HG03521 (cell line): ENCODE measurements around the gene TPSB2.
"Not testable (repeated sequence)": the region's sequence is repeated elsewhere in the genome, so short reads cannot be mapped to it uniquely, and the experiment has no call there.

Source experiments
- ATAC-seq: cut with Tn5 transposase; IDR thresholded peaks from one replicate; pipeline ENCODE4 v1.9.1; 2021; ENCODE audit warnings: mild to moderate bottlenecking, moderate library complexity; ENCODE audit not compliant: unreplicated experiment

The TPSB2 gene

GRCh38 chr16:1262210-1262845 lies 32.3 kb upstream of the TPSB2 start:
- ATAC-seq, result no peak

GRCh38 chr16:1261131-1261892 lies 31.3 kb upstream of the TPSB2 start:
- ATAC-seq, result no peak

GRCh38 chr16:1260101-1260680 lies 30.2 kb upstream of the TPSB2 start:
- ATAC-seq, result no peak

- ATAC-seq, result no peak
Measured at GRCh38 chr16:1259760-1260068, 29.7 kb upstream of the TPSB2 start.

DNA sequence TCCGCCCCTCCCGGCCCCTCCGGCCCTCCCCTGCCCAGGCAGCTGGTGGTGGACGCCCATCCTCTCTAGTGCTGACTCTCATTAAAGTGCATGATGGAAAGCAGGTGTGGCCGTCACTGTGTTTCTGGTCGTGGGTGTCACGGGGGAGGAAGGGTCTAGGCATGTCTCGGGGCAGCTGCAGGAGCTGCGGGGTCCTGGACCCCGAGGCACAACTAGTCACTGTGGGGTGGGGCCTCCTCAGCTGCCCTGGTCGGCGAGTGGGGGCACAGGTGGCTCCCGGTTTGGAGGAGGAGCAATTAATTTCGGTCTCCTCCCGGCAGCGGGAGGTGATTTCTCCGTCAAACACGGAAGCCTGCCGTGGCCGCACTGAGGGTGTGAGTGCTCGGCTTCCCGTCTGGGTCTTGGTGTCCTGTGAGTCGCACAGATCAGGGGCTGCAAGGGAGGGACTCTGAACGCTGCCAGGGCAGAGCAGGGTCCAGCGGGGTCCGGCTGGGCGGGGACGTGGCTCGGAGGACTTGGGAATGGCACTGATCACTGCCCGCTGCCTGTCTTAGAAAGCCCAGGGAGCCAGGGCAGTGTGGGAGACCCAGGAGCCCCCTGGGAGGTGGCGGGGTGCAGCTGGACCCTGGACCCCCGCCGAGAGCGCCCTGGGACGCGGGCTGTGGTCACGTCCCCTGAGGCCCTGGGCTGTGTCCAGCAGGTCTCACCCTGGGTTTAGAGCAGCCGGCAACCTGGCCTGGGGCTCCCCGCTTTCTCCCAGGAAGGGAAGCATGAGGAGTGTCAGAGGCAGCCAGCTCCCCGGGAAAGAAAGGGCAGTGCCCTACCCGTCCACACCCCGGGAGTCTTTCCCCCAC lies 29.1 kb upstream of the TPSB2 start:
- no peak for ATAC-seq

DNA sequence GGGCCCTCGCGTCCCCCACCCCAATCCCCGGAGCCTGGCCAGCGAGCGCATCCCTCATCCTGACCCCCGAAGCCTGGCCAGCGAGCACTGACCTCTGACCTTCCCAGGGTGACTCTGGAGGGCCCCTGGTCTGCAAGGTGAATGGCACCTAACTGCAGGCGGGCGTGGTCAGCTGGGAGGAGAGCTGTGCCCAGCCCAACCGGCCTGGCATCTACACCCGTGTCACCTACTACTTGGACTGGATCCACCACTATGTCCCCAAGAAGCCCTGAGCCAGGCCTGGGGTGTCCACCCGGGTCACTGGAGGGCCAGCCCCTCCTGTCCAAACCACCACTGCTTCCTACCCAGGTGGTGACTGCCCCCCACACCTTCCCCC lies 28.2 kb upstream of the TPSB2 start:
- no peak for ATAC-seq

DNA sequence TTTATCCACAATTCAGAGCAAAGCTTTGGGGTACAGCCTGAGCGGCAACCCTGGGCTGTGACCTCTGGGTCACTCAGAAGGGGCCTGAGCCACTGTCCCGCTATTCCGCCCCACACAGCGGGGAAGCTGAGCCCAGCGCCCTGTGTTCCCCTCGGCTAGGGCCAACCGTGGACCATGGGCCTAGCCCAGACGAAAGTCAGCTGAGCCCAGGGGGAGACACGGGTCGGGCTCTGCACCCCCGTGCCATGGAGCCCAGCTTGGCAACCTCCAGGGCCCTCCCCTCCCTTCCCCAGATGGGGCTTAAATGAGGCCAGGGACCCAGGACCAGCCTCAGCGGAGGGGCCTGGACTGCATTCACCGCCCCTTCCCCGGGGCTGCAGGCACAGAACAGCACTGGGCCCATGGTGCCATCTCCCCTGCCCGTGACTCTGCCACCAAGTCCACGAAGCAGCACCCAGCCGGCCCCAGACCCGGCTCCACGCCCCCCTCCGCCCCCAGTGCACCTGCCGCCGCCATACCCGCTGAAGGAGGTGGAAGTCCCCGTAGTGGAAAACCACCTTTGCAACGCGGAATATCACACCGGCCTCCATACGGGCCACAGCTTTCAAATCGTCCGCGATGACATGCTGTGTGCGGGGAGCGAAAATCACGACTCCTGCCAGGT lies 27.7 kb upstream of the TPSB2 start:
- no peak for ATAC-seq

DNA sequence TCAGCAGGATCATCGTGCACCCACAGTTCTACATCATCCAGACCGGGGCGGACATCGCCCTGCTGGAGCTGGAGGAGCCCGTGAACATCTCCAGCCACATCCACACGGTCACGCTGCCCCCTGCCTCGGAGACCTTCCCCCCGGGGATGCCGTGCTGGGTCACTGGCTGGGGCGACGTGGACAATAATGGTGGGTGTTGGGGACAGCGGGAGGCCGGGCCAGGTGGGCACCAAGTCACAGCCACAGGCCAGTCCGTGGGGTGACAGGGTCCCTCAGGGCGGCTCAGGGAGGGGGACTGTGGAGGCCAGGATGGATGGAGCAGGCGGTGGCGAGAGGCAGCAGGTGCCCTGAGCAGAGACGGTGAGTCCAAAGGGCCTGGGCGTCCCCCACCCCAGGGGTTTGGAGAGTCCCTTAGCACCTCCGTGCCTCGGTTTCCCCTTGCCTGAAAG lies 26.9 kb upstream of the TPSB2 start:
- no peak for ATAC-seq

DNA sequence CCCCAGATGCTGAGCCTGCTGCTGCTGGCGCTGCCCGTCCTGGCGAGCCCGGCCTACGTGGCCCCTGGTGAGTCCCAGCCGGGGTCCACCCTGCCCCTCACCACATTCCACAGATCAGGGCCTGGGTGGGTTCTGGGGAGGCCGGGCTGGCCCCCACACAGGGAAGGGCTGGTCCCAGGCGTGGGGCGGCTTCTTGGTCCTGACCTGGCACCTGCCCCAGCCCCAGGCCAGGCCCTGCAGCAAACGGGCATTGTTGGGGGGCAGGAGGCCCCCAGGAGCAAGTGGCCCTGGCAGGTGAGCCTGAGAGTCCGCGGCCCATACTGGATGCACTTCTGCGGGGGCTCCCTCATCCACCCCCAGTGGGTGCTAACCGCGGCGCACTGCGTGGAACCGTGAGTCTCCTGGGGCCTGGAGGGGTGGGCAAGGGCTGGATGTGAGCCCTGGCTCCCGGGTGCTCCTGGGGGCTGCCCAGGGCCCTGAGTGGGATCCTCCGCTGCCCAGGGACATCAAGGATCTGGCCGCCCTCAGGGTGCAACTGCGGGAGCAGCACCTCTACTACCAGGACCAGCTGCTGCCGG lies 26.4 kb upstream of the TPSB2 start:
- not testable (repeated sequence) for ATAC-seq

DNA sequence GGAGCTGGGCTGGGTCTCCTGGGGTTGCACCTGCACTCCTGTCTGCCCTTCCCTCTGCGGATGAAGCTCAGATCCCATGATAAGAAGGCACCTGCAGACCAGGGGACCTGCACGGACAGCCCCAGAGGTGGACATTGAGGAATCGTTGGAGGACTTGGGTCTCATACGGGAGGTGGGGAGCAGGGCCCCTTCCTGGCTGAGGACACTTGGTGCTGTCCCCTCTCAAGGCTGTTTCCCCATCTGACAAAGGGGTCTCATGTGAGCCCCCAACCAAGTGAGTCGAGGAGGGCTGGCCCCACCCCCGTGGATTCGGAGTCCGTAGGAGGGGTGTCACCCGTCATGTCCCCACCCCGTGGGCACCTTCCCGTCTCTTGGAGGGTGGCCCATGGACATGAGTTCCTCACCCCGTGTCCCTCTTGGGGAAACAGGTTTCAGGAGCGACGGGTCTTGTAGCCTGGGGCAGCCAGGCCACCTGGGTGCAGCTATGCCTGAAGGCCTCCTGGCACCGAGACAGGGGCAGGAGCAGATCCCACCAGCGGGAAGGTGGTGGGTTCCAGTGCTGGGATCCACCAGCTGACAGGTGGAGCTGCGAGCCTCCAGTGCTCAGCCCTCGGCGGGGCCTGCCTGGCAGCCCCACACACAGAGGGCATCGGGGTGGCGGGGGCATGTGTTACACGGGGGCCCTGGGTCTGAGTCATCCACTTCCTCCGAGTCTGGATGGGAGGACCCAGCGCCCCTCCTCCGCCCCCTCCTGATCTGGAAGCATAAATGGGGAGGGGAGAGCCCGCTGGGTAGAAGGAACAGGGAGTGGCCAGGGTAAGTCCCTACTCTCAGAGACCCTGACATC lies 25.5 kb upstream of the TPSB2 start, which contains the start of gene TPSD1:
TPSD1 (plus strand) TSS at position 794 of the 847 bp plus-strand sequence. CDS start 212 bp downstream, outside the sequence.
- not testable (repeated sequence) for ATAC-seq

DNA sequence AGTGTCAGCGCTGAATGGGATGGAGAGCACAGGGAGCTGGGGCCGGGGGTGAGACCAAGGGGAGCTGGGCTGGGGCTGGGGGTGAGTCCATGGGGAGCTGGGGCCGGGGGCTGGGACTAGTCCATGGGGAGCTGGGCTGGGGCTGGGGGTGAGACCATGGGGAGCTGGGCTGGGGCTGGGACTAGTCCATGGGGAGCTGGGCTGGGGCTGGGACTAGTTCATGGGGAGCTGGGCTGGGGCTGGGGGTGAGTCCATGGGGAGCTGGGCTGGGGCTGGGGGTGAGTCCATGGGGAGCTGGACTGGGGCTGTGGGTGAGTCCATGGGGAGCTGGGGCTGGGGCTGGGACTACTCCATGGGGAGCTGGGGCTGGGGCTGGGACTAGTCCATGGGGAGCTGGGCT lies 24.8 kb upstream of the TPSB2 start:
- not testable (repeated sequence) for ATAC-seq

- ATAC-seq, result not testable (repeated sequence)
Measured at GRCh38 chr16:1253701-1254364, 23.8 kb upstream of the TPSB2 start.

DNA sequence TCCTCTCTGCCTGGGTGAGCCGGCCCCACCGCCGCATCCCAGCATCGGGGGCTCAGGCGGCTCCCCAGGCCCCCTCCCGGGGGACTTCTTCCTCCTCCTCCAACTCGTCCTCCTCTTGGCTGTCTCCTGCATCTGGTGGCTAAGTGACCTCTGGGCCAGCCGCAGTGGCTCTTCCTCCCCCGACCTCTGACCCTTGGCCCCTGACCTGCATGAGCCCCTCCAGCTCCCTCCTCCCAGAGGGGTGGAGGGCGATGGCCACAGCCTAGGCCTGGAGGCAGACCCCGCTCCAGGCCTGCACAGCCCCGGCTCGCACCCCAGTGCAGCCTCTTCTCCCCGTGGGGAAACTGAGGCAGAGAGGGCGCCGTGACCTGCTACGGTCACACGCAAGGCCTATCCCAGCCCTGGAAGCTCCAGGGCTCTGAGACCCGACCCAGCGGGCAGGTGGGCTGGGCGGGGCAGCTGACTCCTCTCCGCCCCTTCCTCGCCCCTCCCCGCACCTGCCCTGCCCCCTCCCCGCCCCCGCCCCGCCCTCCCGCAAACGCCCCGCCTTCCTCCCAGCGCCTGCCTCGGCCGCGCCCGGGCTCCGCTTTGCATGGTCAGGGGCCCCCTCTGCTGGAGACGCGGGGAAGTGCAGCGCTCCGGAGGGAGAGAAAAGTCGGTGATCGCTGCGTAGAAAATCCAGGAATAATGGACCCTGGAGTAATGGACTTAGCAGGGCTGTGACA lies 19.2 kb upstream of the TPSB2 start:
- not testable (repeated sequence) for ATAC-seq

DNA sequence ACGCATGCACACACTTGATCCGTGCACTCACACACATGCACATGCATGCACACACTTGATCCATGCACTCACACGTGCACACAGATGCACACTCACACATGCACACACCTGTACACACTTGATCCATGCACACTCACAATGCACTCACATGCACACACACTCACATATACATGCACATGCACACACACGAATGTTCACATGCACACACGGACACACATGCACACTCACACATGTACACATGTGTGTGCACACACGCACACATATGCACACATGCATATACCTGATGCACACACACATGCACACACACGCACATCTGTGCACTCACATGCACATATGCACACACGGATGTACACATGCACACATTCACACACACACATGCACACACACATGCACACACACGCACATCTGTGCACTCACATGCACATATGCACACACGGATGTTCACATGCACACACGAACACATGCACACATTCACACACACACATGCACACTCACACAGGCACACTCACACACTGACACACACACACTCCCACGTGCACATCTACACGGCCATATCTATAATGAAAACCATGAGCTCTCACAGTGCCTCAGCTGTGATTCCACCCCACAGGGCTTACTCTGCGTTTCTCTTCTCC lies 18.0 kb upstream of the TPSB2 start:
- not testable (repeated sequence) for ATAC-seq

- no peak for ATAC-seq
Measured at GRCh38 chr16:1245452-1246020, 15.6 kb upstream of the TPSB2 start.

GRCh38 chr16:1244881-1245280 lies 14.9 kb upstream of the TPSB2 start:
- ATAC-seq, result no peak
